A172 (cell line): ENCODE measurements around the gene HECTD1. TPM values are rescaled to one million over a fixed set of nuclear protein-coding genes. Genes with fewer than 3 reads are reported as not detected.
"Not testable (repeated sequence)": the region's sequence is repeated elsewhere in the genome, so short reads cannot be mapped to it uniquely, and the experiment has no call there.

Experiments
- DNase-seq: peaks from one replicate; pipeline ENCODE4 v3.0.0-alpha.2; 2015; ENCODE audit warnings: low spot score
- total RNA-seq: library from RNA; depleted of rRNA; stranded (reverse); fragments of >200 nt; shearing (Covaris generic); gene quantifications from 2 replicates; pipeline ENCODE4 v1.2.3, GENCODE V29; 2014

HECTD1 gene
- total RNA-seq, 1 experiment from 2014 or later: 99.6 TPM

DNA sequence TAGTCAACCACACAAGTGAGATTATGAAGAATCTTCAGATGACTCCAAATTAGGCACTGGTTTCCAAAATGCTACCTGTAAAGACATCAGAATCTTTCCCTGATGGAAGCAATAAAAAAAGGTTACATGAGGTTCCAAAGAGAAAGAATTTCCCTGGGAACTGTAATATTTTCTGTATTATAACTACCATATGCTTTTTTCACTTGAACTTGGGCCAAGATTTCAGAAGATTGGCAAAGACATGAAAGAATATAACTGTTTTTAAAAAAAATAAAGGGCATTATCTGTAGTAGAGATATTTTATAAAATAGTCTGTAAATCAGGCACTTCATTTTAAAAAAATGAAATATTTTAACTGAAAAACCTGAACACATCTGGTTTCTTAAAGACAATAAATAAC is 12.9 kb downstream of the HECTD1 start:
- no peak for DNase-seq

DNA sequence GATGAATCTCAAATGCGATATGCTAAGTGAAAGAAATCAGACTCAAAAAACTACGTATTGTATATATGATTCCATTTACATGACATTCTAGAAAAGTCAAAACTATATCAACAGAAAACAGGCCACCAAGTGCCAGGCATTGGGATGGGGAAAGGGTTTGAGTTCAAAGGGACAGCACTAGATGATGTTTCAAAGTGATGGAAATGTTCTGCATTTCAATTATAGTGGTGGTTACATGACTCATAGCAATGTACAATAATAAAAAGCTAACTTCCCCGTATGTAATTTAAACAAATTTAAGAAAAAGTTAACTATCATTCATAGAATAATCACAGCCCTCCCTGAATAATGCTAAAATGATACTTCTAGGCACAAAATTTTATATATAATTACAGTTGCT is 13.5 kb downstream of the HECTD1 start:
- DNase-seq: no peak

DNA sequence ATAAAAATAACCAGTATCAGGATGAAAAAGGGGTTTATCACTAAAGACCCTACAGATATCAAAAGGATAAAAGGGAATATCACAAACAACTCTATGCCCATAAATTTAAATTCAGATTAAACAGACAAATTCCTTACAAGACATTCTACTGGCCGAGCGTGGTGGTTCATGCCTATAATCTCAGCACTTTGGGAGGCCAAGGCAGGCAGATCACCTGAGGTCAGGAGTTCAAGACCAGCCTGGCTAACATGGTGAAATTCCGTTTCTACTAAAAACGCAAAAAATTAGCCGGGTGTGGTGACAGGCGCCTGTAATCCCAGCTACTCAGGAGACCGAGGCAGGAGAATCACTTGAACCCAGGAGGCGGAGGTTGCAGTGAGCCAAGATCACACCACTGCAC is 15.0 kb downstream of the HECTD1 start:
- not testable (repeated sequence) for DNase-seq

DNA sequence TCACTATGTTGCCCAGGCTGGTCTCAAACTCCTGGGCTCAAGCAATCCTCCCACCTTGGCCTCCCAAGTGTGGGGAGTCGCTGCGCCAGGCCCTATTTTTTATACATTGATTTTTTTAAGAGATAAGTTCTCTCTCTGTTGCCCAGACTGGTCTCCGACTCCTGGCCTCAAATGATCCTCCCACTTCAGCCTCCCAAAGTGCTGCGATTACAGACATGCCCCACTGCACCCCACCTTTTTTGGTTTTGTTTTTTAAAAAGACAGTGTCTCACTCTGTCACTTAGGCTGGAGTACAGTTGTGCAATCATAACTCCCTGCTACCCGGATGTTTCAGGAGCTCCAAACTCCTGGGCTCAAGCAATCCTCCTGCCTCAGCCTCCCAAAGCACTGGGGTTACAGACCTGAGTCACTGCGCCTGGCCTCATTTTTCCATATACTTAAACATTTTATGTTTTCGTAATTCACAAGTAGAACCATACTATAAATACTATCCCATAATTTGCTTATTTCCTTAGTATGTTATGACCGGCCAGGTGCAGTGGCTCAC is 16.8 kb downstream of the HECTD1 start:
- DNase-seq: no peak

DNA sequence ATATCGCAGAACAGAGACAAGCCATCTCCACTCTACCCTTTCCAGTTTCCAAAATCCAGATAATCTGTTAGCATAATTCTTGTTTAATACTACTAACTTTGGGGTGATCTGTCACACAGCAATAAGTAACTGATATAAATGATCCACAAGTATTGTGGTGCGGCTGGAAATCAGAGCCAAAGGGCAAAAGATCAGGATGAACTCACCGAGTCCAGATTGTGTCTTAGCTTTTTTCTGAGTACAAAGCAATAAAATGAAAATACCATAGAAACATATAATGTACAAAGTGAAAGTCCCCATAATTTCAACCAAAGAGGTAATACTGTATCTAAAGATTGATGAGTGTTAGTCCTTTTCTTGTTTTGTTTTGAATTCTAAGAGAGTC is 17.4 kb downstream of the HECTD1 start:
- DNase-seq: no peak

DNA sequence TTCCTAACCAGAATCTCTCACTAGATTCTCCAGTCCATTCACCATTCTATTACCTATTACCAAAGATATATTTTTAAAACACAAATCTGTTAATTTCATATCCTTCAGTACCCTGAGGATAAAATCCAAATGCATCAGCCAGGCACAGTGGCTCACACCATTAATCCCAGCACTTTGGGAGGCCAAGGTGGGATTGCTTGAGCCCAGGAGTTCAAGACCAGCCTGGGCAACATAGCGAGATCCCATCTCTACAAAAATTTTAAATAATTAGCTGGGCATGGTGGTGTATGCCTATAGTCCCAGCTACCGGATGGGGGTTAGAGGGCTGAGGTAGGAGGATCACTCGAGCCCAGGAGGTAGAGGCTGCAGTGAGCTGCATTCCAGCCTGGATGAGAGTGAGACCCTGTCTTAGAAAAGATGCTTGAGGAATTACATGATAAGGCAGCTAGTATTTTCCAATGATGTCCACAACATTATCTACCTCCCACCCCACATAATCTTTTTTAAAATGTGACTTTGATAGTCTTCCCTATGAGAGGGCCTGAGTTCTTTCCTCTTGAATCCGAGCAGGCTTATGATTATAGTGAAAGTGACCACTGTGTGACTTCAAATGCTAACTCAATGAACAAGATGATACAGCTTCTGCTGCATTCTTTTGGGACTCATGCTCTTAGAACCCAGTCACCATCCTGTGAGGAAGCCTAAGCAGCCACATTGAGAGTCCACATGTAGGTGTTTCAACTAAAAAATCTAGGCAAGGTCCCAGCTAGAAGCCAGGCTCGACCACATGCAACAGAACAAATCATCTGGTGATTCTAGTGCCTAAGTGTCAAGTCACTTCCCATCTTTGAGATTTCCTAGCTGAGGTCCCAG is 18.0 kb downstream of the HECTD1 start:
- no peak for DNase-seq

DNA sequence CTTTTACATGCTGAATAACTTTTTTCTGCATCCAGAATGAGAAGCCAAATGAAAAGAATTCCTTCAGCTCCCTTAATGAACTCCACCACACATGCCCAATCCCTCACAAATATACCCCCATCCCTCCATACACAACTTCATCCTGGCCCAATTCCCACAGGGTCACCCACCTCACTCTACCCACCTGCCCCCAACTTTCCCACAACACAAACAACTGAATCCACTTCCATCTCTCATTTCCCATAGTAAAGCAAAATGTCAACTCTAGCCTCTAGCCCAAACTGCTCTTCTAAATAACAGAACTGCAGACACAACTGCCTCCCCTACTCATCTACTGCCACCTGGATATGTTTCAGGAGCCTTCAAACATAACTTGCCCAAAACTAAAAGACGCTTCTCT is 18.8 kb downstream of the HECTD1 start:
- DNase-seq: no peak

DNA sequence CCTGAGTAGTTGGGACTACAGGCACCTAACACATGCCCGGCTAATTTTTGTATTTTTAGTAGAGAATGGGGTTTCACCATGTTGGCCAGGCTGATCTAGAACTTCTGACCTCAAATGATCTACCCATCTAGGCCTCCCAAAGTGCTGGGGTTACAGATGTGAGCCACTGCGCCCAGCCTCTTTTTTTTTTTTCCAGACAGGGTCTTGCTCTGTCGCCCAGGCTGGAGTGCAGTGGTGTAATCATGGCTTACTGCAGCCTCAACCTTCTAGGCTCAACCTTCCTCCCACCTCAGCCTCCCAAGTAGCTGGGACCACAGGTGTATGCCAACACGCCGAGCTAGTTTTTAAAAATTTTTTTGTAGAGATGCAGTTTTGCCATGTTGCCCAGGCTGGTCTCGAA is 25.6 kb downstream of the HECTD1 start:
- not testable (repeated sequence) for DNase-seq

DNA sequence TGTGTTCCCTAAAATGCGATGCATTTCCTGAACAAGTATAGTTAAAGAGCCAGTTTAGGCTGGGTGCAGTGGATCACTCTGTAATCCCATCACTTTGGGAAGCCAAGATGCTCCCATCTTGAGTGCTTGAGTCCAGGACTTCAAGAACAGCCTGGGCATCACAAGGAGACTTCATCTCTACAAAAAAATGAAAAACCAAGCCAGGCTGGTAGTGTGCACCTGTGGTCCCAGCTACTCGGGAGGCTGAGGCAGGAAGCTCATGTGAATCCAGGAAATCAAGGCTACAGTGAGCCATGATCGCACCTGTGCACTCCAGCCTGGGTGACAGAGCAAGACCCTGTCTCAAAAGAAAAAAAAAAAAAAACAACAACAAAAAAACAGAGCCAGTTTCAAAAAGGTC is 26.3 kb downstream of the HECTD1 start:
- no peak for DNase-seq

DNA sequence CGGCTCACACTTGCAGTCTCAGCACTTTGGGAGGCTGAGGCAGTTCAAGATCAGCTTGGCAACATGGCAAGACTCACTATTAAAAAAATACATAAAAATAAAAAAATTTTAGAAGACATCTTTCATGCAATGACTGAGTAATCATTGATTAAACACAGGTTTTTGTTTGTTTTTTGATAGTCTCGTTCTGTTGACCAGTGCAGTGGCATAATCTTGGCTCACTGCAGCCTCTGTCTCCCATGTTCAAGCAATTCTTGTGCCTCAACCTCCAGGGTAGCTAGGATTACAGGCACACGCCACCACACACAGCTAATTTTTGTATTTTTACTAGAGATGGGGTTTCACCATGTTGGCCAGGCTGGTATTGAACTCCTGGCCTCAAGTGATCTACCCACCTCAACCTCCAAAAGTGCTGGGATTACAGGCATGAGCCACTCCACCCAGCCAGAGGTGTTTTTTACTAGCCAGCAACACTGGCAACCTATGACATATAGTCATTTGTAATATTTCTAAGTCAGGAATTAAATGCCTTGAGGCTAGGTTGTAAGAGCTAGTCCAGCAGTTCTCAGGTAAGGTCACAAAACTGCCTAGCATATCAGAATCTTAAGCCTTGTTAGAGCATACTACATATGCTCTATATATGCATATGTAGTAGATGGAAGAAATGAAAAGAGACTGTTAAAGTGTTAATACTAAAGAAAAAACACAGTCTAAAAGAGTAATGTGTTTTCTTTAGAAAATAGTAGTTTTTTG is 27.1 kb downstream of the HECTD1 start:
- DNase-seq: no peak

DNA sequence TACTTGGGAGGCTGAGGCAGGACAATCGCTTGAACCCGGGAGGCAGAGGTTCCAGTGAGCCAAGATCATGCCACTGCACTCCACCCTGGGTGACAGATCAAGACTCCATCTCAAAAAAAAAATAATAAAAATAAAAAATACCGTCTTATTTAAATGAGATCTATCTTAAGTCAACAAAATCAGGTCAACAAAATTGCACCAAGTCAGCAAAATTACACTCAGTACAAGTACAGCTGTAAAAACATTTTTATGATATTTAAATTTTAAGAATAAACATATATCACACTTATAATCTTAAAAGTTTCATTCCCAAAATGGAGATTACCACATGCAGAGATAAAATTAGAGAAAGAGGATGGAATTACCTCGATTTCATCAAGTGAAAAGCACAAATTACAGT is 33.2 kb downstream of the HECTD1 start:
- no peak for DNase-seq

DNA sequence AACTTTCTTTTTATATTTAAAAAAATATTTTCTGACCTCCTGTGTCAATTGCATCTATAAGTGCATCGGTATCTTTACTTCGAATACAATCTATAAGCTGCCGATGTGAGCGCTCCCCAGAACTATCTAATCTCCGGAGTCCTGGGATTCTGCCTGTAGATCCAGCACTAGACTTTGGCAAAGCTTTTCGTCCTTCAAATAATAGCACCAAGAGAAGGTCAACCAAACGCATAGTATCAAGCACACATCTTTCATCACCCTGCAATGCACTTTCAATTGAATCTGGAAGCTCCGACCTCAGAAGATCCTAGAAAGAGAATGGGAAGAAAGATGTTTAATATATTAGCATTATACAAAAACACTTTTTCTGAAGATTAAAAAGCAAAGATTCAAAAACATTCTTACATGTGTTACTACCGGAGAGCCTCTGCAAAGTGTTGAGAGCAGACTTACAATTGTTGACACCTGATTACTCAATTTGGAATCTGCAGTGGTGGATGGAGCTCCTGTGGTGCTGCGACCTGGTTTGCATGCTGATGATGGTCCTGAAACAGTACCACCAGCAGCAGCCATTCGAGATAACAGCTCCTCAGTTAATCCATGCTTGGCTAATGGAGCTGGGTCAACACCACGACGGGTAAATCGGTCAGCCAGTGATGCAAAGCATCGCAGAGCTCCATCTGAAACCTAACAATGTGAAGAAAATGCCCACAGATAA is 34.3 kb downstream of the HECTD1 start:
- DNase-seq: no peak

DNA sequence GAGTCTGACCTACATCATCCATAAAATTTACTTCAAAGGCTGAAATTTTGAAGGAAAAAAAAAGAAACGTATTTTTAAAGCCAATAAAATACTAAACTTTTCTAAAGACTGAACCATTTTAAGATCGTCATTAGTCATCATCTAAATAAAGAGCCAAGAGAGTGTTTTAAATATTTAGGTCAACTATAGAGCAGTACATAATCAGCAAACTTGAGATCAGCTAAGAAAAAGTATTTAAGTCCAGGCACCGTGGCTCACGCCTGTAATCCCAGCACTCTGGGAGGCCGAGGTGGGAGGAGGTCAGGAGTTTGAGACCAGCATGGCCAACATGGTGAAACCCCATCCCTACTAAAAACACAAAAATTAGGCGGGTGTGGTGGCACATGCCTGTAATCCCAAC is 35.5 kb downstream of the HECTD1 start:
- no peak for DNase-seq

DNA sequence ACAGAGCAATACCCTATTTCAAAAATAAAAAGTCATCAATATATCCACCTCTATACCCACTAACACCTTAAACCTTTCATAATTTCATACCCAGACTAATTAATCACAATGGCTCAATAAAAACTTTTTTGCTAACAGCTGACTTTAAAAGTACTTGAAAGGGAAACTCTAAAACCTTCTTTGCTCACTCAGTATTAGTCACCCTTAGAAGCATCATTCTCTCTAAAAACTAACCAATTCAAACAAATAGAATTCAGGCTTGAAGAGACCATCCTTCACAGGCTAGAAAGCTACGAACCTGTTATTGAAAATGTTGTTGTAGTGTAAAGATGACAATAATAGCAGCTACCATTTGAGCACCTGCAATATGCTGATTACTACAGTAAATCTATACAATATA is 37.2 kb downstream of the HECTD1 start:
- DNase-seq: no peak

DNA sequence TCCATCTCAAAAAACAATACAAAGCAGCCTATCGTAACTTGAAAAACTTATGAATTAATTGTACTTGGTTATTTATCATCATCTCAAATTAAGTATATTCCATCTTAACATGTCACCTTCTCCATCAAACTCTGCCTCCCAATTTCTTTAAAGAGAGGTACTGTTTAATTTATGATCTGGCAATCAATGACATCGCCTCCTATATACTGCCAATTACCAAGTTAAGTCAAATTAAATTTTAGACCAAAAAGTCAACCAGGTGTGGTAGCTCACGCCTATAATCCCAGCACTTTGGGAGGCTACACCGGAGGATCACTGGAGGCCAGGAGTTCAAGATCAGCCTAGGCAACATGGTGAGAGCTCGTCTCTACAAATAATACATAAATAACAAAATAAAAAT is 37.7 kb downstream of the HECTD1 start:
- no peak for DNase-seq

DNA sequence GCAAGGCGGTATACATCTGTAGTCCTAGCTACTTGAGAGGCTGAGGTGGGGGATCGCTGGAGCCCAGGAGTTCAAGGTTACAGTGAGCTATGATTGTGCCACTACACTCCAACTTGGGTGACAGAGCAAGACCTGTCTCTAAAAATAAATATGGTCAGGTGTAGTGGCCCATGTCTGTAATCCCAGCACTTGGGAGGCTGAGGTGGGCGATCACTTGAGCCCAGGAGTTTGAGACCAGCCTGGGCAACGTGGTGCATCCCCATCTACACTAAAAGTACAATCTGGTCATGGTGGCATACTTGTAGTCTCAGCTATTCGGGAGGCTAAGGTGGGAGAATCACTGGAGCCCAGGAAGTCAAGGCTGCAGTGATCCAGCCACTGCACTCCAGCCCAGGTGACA is 40.6 kb downstream of the HECTD1 start:
- no peak for DNase-seq

DNA sequence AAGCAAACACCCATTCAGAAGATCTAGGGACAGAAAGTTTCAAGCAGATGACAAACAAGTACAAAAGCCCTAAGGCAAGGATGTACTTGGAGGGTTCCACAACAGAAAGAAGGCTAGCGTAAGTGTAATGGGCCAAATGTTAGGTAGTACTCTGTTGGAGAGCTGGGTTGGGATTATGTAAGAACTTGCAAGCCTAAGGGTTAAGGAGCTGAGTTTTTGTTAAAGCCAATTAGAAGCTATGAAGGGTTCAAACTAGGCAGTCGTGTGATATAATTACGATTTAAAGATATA is 41.4 kb downstream of the HECTD1 start:
- no peak for DNase-seq

DNA sequence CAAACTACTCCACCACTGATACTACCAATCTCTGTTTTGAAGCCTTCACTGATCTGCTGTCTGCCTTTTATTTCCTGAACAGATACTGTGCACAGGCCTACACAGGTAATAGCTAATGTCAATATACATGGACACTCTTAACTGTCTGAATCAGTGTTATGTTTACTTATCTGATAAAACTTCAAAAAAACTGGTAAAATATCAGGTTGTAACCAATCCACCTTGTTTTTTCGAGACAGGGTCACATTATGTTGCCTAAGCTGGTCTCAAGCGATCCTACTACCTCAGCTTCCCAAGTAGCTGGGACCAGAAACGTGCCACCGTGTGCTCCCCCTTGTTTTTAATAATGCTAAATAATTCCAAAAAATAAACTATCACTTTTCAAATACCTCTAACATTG is 43.5 kb downstream of the HECTD1 start:
- DNase-seq: no peak

DNA sequence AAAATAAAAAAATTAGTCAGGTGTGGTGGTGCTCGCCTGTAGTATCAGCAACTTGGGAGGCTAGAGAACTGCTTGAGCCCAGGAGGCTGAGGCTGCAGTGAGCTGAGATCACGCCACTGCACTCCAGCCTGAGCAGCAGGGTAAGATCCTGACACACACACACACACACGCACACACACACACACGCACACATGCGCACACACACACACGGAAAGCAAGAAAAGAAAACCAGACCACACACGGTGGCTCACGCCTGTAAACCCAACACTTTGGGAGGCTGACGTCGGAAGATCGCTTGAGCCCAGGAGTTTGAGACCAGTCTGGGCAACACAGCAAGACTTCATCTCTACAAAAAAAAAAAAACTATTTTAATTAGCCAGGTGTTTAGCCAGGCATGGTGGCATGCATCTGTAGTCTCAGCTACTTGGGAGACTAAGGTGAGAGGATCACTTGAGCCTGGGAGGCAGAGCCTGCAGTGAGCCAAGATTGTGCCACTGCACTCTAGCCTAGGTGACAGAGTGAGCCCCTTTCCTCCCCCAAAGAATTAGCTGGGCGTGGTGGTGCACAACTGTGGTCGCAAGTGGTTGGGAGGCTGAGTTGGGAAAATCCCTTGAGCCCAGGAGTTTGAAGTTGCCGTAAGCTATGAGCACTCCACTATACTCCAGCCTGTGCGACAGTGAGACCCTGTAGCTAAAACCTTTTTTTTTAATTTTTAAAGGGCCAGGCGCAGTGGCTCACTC is 44.5 kb downstream of the HECTD1 start:
- DNase-seq: no peak

DNA sequence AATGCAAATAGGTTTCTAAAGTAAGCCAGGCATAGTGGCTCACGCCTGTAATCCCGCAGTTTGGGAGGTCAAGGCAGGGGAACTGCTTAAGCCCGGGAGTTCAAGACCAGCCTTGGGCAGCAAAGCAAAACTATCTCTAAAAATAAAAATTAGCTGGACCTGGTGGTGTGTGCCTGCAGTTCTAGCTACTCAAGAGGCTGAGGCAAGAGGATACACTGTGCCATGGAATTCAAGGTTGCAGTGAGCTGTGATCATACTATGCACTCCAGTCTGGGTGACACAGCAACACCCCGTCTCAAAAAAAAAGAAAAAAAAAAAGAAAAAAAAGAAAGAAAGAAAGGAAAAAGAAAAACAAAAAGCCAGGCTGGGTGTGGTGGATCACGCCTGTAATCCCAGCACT is 46.3 kb downstream of the HECTD1 start:
- DNase-seq: no peak

DNA sequence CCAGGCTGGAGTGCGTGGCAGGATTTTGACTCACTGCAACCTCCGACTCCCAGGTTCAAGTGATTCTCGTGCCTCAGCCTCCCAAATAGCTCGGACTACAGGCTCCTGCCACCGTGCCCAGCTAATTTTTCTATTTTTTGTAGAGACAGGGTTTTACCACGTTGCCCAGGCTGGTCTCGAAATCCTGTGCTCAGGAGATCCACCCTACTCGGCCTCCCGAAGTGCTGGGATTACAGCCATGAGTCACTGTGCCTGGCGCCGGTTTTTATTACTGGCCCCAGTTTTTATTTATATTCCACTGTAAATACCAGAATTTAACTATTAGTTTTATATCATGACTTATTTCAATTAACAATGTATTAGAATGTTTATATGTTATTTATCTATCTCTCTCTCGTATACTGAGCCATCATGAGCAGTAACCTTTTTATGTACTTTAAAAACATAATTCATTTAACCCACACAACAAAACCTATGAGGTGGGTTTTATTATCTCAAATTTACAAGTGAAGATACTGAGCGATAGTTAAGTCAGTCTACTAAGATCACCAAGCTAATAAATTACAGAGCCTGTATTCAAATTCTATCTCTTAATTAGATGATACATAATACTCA is 47.8 kb downstream of the HECTD1 start:
- peak; percentile 47 for DNase-seq
